K562 (cell line): ENCODE results near the gene MACROD2.
"Not testable (repeated sequence)": the region's sequence is repeated elsewhere in the genome, so short reads cannot be mapped to it uniquely, and the experiment has no call there.

ENCODE experiments used
- CBFB ChIP-seq: sonication (generic); formaldehyde crosslinking; IDR thresholded peaks from 2 replicates; pipeline ENCODE4 v1.4.0; 2020; ENCODE audit warnings: mild to moderate bottlenecking, missing genetic modification reagents
- EP300 ChIP-seq: IDR thresholded peaks from 2 replicates; pipeline ENCODE4 v1.6.1; 2012; ENCODE audit warnings: low read length, improper control_type of control experiment
- MITF ChIP-seq: IDR thresholded peaks from 2 replicates; pipeline ENCODE4 v1.6.1; 2014; ENCODE audit warnings: antibody characterized with exemption
- NR2F6 ChIP-seq: fragments of 450-650 bp; formaldehyde crosslinking; IDR thresholded peaks from 2 replicates; pipeline ENCODE4 v1.4.0; 2020; ENCODE audit warnings: mild to moderate bottlenecking
- SIX5 ChIP-seq, 2 experiments: IDR thresholded peaks; 2 replicates each; pipeline ENCODE4 v1.6.1; 2011; ENCODE audit warnings: low read length in 2 of 2, borderline replicate concordance in 1 of 2, low read depth in 1 of 2, mild to moderate bottlenecking in 1 of 2, moderate library complexity in 1 of 2; ENCODE audit not compliant: insufficient read depth in 1 of 2
- TEAD4 ChIP-seq, 2 experiments: sonication (generic) in 1 of 2; formaldehyde crosslinking in 1 of 2; IDR thresholded peaks; 2 replicates each; pipeline versions ENCODE4 v1.6.1 to v1.8.0; 2012 to 2022; ENCODE audit warnings: borderline replicate concordance in 1 of 2, inconsistent platforms in 1 of 2, low read length in 1 of 2, mild to moderate bottlenecking in 1 of 2, missing genetic modification reagents in 1 of 2
- ZBTB33 ChIP-seq: sonication (generic); formaldehyde crosslinking; IDR thresholded peaks from 2 replicates; pipeline ENCODE4 v1.8.1; 2023; ENCODE audit warnings: mild to moderate bottlenecking, missing genetic modification reagents
- ZBTB40 ChIP-seq, 2 experiments: fragments of 450-650 bp in 1 of 2; sonication (generic) in 1 of 2; formaldehyde crosslinking in 1 of 2; IDR thresholded peaks; 2 replicates each; pipeline versions ENCODE4 v1.7.1 to v1.9.0; 2016 to 2022; ENCODE audit warnings: inconsistent platforms in 1 of 2, mild to moderate bottlenecking in 1 of 2, missing genetic modification reagents in 1 of 2
- ZNF140 ChIP-seq: fragments of 250-450 bp; sonication (Bioruptor Pico); IDR thresholded peaks from 2 replicates; pipeline ENCODE4 v1.8.0; 2021; ENCODE audit warnings: moderate library complexity, mild to moderate bottlenecking, inconsistent platforms

- not testable (repeated sequence) for TF ChIP-seq TEAD4 (IDR thresholded peaks at IDR 0.05; ENCODE audit: low read length); TEAD4 (CRISPR knock-in tag; IDR thresholded peaks at IDR 0.05; ENCODE audit: borderline replicate concordance); EP300; ZBTB40 (IDR thresholded peaks at IDR 0.05); ZBTB40 (CRISPR knock-in tag; IDR thresholded peaks at IDR 0.05); MITF; CBFB (CRISPR knock-in tag); SIX5 (IDR thresholded peaks at IDR 0.05; ENCODE audit: borderline replicate concordance in 1 of 2, insufficient read depth in 1 of 2, low read depth in 1 of 2, low read length in 2 of 2); NR2F6; ZBTB33 (CRISPR knock-in tag); ZNF140 (CRISPR knock-in tag)
Measured at GRCh38 chr20:14926436-14926835, 931.1 kb downstream of the MACROD2 start.
